GM21786 (cell line): ENCODE measurements around the gene C1orf159.

Experiments
- ATAC-seq: cut with Tn5 transposase; IDR thresholded peaks from one replicate; pipeline ENCODE4 v1.9.1; 2021; ENCODE audit not compliant: unreplicated experiment

Gene C1orf159

GRCh38 chr1:1092894-1093609, 22.8 kb downstream of the C1orf159 start:
- ATAC-seq: no peak

- ATAC-seq: no peak
Observed at GRCh38 chr1:1092149-1092855, 23.6 kb downstream of the C1orf159 start.

GRCh38 chr1:1091344-1092148, 24.3 kb downstream of the C1orf159 start:
- no peak for ATAC-seq

- ATAC-seq: no peak
Observed at GRCh38 chr1:1090424-1091343, 25.2 kb downstream of the C1orf159 start.

GRCh38 chr1:1089731-1090423, 26.0 kb downstream of the C1orf159 start:
- ATAC-seq: no peak

GRCh38 chr1:1088801-1089680, 26.8 kb downstream of the C1orf159 start:
- no peak for ATAC-seq

- no peak for ATAC-seq
Observed at GRCh38 chr1:1088029-1088800, 27.7 kb downstream of the C1orf159 start.

GRCh38 chr1:1087351-1088028, 28.4 kb downstream of the C1orf159 start:
- no peak for ATAC-seq

GRCh38 chr1:1086911-1087341, 29.0 kb downstream of the C1orf159 start:
- no peak for ATAC-seq

- ATAC-seq: no peak
Observed at GRCh38 chr1:1085911-1086841, 29.7 kb downstream of the C1orf159 start.

- ATAC-seq: no peak
Observed at GRCh38 chr1:1085171-1085841, 30.6 kb downstream of the C1orf159 start.

GRCh38 chr1:1084372-1085170, 31.3 kb downstream of the C1orf159 start:
- no peak for ATAC-seq

- no peak for ATAC-seq
Observed at GRCh38 chr1:1083416-1084371, 32.2 kb downstream of the C1orf159 start.

GRCh38 chr1:1082776-1083415, 33.0 kb downstream of the C1orf159 start:
- no peak for ATAC-seq
